Panc1 (cell line): ENCODE data around the gene PLCB1. TPM values are rescaled to one million over a fixed set of nuclear protein-coding genes. Genes with fewer than 3 reads are reported as not detected.

Experiments
- ATAC-seq: fragments of 200-7000 bp; cut with Tn5 transposase; 2 replicates; pipeline ENCODE4 v1.9.1; 2020; ENCODE audit warnings: mild to moderate bottlenecking, moderate library complexity
- BruUV-seq: library from RNA; stranded (reverse); fragments of 400-500 nt; replicated peaks from 2 replicates; lab custom pipeline; 2021; lab: Mats Ljungman, UMichigan
- CTCF ChIA-PET: fragments of 300-600 bp; sonication (Branson Sonifier 250); formaldehyde crosslinking; loops from one replicate; lab custom pipeline; 2022; ENCODE audit warnings: antibody characterized with exemption; lab: Charles Lee
- POLR2A ChIA-PET: fragments of 300-600 bp; sonication (Branson Sonifier 250); formaldehyde crosslinking; loops from one replicate; lab custom pipeline; 2022; ENCODE audit warnings: antibody characterized with exemption; lab: Charles Lee
- DNase-seq: peaks from one replicate; pipeline ENCODE4 v3.0.0-alpha.2; 2010; ENCODE audit warnings: low read depth, low spot score
- H3K27ac ChIP-seq: 2 replicates; pipeline ENCODE4 v1.5.1; 2011; ENCODE audit warnings: mild to moderate bottlenecking, low read length, inconsistent platforms
- H3K27me3 ChIP-seq: fragments of 200-500 bp; sonication (Bioruptor generic); 2 replicates; pipeline ENCODE4 v1.6.0; 2014; ENCODE audit warnings: low read length, inconsistent platforms; ENCODE audit not compliant: control insufficient read depth, insufficient read depth
- H3K36me3 ChIP-seq: fragments of 200-500 bp; sonication (Bioruptor generic); 2 replicates; pipeline ENCODE4 v1.5.1; 2014; ENCODE audit warnings: inconsistent platforms, mild to moderate bottlenecking, low read length, moderate library complexity; ENCODE audit not compliant: control insufficient read depth, insufficient read depth
- H3K4me1 ChIP-seq: 2 replicates; pipeline ENCODE4 v1.5.1; 2011; ENCODE audit warnings: inconsistent platforms, mild to moderate bottlenecking, low read length, moderate library complexity; ENCODE audit not compliant: control insufficient read depth, insufficient read depth
- H3K4me3 ChIP-seq, 2 experiments: 2 replicates each; pipeline ENCODE4 v1.5.1; 2011 to 2012; ENCODE audit warnings: low read depth in 2 of 2, low read length in 2 of 2, mild to moderate bottlenecking in 2 of 2, inconsistent platforms in 1 of 2, moderate library complexity in 1 of 2
- H3K9me3 ChIP-seq: fragments of 200-500 bp; sonication (Bioruptor generic); 2 replicates; pipeline ENCODE4 v1.5.1; 2014; ENCODE audit warnings: low read depth, mild to moderate bottlenecking, inconsistent platforms, low read length, moderate library complexity; ENCODE audit not compliant: control insufficient read depth, insufficient read depth
- POLR2AphosphoS5 ChIP-seq: IDR thresholded peaks from 2 replicates; pipeline ENCODE4 v1.6.1; 2012; ENCODE audit warnings: mild to moderate bottlenecking, low read depth, low read length, moderate library complexity
- SIN3A ChIP-seq: IDR thresholded peaks from 2 replicates; pipeline ENCODE4 v1.6.1; 2012; ENCODE audit warnings: low read depth, mild to moderate bottlenecking, low read length, moderate library complexity, borderline replicate concordance; ENCODE audit not compliant: insufficient read depth
- TCF7L2 ChIP-seq: IDR thresholded peaks from 2 replicates; pipeline ENCODE4 v1.6.1; 2011; ENCODE audit warnings: mild to moderate bottlenecking, low read depth, low read length, inconsistent platforms
- in situ Hi-C: cut with HindIII; loops from 2 replicates; pipeline ENCODE4 v1.10.0; 2016; ENCODE audit warnings: low sequenced_read_pairs, low pct_unique_long_range_greater_than_20kb
- intact Hi-C: fragments of 100-400 bp; cut with micrococcal nuclease; formaldehyde crosslinking; loops from one replicate; pipeline ENCODE4 v1.10.0; 2022; ENCODE audit not compliant: unreplicated experiment
- total RNA-seq: library from RNA; stranded (reverse); gene quantifications from one replicate; pipeline ENCODE4 v1.2.1, GENCODE V29; 2021; ENCODE audit not compliant: unreplicated experiment
- TF ChIP-seq, protein P1 (sequence below), 2 experiments: IDR thresholded peaks; 2 replicates each; pipeline ENCODE4 v1.6.1; 2011 to 2012; ENCODE audit warnings: low read depth in 2 of 2, control low read depth in 1 of 2, low read length in 1 of 2, mild to moderate bottlenecking in 1 of 2, moderate library complexity in 1 of 2; ENCODE audit not compliant: insufficient read depth in 1 of 2
- TF ChIP-seq, protein P2 (sequence below): fragments of 450-650 bp; IDR thresholded peaks from 2 replicates; pipeline ENCODE4 v1.5.1; 2017; ENCODE audit warnings: mild to moderate bottlenecking

Gene PLCB1
- total RNA-seq, 1 experiment from 2014 or later: 0.59 TPM

- Histone ChIP-seq H3K4me3 (no peak overlapping the region), H3K9me3 (no peaks in the 10 kb centered on the region), H3K27ac (no peak overlapping the region), H3K36me3 (no peaks in the 10 kb centered on the region), H3K27me3 (no peaks in the 10 kb centered on the region), H3K4me1 (no peaks in the 10 kb centered on the region)
- CTCF ChIA-PET: no interaction called here
- POLR2A ChIA-PET: no interaction called here
- DNase-seq: no peak
- intact Hi-C loops (no loop called here), in situ Hi-C loops (no loop called here)
- no peak for TF ChIP-seq TCF7L2
- TF ChIP-seq SIN3A: no peak
- TF ChIP-seq, protein P1, sequence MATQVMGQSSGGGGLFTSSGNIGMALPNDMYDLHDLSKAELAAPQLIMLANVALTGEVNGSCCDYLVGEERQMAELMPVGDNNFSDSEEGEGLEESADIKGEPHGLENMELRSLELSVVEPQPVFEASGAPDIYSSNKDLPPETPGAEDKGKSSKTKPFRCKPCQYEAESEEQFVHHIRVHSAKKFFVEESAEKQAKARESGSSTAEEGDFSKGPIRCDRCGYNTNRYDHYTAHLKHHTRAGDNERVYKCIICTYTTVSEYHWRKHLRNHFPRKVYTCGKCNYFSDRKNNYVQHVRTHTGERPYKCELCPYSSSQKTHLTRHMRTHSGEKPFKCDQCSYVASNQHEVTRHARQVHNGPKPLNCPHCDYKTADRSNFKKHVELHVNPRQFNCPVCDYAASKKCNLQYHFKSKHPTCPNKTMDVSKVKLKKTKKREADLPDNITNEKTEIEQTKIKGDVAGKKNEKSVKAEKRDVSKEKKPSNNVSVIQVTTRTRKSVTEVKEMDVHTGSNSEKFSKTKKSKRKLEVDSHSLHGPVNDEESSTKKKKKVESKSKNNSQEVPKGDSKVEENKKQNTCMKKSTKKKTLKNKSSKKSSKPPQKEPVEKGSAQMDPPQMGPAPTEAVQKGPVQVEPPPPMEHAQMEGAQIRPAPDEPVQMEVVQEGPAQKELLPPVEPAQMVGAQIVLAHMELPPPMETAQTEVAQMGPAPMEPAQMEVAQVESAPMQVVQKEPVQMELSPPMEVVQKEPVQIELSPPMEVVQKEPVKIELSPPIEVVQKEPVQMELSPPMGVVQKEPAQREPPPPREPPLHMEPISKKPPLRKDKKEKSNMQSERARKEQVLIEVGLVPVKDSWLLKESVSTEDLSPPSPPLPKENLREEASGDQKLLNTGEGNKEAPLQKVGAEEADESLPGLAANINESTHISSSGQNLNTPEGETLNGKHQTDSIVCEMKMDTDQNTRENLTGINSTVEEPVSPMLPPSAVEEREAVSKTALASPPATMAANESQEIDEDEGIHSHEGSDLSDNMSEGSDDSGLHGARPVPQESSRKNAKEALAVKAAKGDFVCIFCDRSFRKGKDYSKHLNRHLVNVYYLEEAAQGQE (IDR thresholded peaks at IDR 0.05; ENCODE audit: insufficient read depth in 1 of 2, low read depth in 2 of 2, low read length in 1 of 2): no peak
- ATAC-seq: no peak
- BruUV-seq: no TSS peak
These were observed 230.4 kb downstream of the PLCB1 start for GRCh38 chr20:8362457-8362856.

DNA sequence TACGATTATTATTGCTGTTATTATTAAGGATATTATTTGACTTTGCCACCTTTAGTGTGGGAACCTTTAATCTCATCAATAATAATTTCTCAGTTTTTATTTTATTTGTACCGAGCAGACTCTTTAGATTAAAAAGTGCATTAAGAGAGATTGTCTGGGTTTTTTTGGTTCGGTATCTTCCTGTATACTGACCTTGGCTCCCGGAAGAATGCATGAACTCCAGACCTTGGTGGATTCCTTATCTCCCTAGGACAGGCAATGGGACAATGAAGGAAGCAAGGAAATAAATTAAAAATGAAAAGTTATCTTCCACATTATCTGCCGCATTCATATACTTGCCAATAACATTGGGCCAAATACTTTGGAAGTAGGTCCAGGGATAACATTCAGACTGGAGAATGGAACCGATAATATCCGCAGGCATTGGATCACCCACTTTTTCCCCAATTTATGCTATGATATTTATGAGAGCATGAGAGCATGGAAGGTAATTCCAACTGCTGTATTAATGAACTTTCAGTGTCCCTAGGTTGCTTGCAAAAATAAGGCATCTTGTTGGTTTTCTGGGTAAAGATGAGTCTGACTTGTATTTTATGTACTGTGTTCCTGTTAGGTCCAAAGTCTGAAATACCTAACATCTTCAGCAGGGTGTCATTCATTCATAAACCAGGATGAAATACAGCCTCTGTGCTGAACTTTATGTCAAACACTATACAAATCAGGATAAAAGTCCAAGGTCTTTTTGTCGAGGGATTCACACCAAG lies 232.1 kb downstream of the PLCB1 start:
- CTCF ChIA-PET: interaction anchor here (0.8 kb wide), 1 partner anchor 122 kb away, joined by 3 read pairs; no protein-coding TSS in a partner anchor
- no peak overlapping the region for H3K27ac ChIP-seq
- no peak overlapping the region for H3K4me3 ChIP-seq
- intact Hi-C loops (no loop called here), in situ Hi-C loops (no loop called here)
- ATAC-seq: no peak
- POLR2A ChIA-PET: no interaction called here
- TF ChIP-seq SIN3A (no peak), TCF7L2 (no peak), POLR2AphosphoS5 (no peak)
- TF ChIP-seq, protein P2, sequence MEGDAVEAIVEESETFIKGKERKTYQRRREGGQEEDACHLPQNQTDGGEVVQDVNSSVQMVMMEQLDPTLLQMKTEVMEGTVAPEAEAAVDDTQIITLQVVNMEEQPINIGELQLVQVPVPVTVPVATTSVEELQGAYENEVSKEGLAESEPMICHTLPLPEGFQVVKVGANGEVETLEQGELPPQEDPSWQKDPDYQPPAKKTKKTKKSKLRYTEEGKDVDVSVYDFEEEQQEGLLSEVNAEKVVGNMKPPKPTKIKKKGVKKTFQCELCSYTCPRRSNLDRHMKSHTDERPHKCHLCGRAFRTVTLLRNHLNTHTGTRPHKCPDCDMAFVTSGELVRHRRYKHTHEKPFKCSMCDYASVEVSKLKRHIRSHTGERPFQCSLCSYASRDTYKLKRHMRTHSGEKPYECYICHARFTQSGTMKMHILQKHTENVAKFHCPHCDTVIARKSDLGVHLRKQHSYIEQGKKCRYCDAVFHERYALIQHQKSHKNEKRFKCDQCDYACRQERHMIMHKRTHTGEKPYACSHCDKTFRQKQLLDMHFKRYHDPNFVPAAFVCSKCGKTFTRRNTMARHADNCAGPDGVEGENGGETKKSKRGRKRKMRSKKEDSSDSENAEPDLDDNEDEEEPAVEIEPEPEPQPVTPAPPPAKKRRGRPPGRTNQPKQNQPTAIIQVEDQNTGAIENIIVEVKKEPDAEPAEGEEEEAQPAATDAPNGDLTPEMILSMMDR: no peak
- TF ChIP-seq, protein P1 (IDR thresholded peaks at IDR 0.05; ENCODE audit: insufficient read depth in 1 of 2, low read depth in 2 of 2, low read length in 1 of 2): no peak
- no peaks in the 10 kb centered on the region for H3K4me1 ChIP-seq
- no TSS peak for BruUV-seq
- H3K36me3 ChIP-seq: no peaks in the 10 kb centered on the region
- H3K27me3 ChIP-seq: no peaks in the 10 kb centered on the region
- H3K9me3 ChIP-seq: no peaks in the 10 kb centered on the region
- DNase-seq: no peak
